ENCODE measurements around the gene ETF1.

ETF1 gene

GRCh38 chr5:138542956-138543729 lies at the start of gene ETF1:
Gene ETF1 (minus strand): TSS chr5:138543236. CDS start chr5:138542918, 318 bp downstream.
- TF ChIP-seq CTCF (IDR thresholded peaks at IDR 0.05; ENCODE audit: low read depth, low read length) = no peak
- in situ Hi-C loops (cut with HindIII; ENCODE audit: low sequenced_read_pairs) = no loop called here
- peak within 1 kb of the TSS; percentile 97 for H3K4me3 ChIP-seq (ENCODE audit: low read depth, low read length)
- peak; percentile 100 for DNase-seq (ENCODE audit: low read depth, low spot score)

GRCh38 chr5:138588013-138588788 lies 45.2 kb upstream of the ETF1 start:
- in situ Hi-C loops (cut with HindIII; ENCODE audit: low sequenced_read_pairs) = no loop called here
- no peak for TF ChIP-seq CTCF (IDR thresholded peaks at IDR 0.05; ENCODE audit: low read depth, low read length)
- DNase-seq (ENCODE audit: low read depth, low spot score) = no peak
- H3K4me3 ChIP-seq (ENCODE audit: low read depth, low read length) = no peak overlapping the region

- in situ Hi-C loops (cut with HindIII; ENCODE audit: low sequenced_read_pairs) = no loop called here
These were observed 42.1 kb upstream of the ETF1 start for GRCh38 chr5:138585157-138585556.

GRCh38 chr5:138583984-138584637 lies 41.1 kb upstream of the ETF1 start:
- in situ Hi-C loops (cut with HindIII; ENCODE audit: low sequenced_read_pairs) = no loop called here
- no peak overlapping the region for H3K4me3 ChIP-seq (ENCODE audit: low read depth, low read length)
- DNase-seq (ENCODE audit: low read depth, low spot score) = no peak
- no peak for TF ChIP-seq CTCF (IDR thresholded peaks at IDR 0.05; ENCODE audit: low read depth, low read length)

More at GRCh38 chr5:138585157-138585556, 42.1 kb upstream of the ETF1 start:
- no peak for TF ChIP-seq CTCF (IDR thresholded peaks at IDR 0.05; ENCODE audit: low read depth, low read length)
- no peak overlapping the region for H3K4me3 ChIP-seq (ENCODE audit: low read depth, low read length)
- DNase-seq (ENCODE audit: low read depth, low spot score) = no peak

- H3K4me3 ChIP-seq (ENCODE audit: low read depth, low read length) = no peak overlapping the region
- in situ Hi-C loops (cut with HindIII; ENCODE audit: low sequenced_read_pairs) = no loop called here
- no peak for TF ChIP-seq CTCF (IDR thresholded peaks at IDR 0.05; ENCODE audit: low read depth, low read length)
- no peak for DNase-seq (ENCODE audit: low read depth, low spot score)
These were observed 39.9 kb upstream of the ETF1 start for GRCh38 chr5:138582959-138583358.

- no peak for DNase-seq (ENCODE audit: low read depth, low spot score)
- no peak for TF ChIP-seq CTCF (IDR thresholded peaks at IDR 0.05; ENCODE audit: low read depth, low read length)
- in situ Hi-C loops (cut with HindIII; ENCODE audit: low sequenced_read_pairs) = no loop called here
- H3K4me3 ChIP-seq (ENCODE audit: low read depth, low read length) = no peak overlapping the region
These were observed 37.7 kb upstream of the ETF1 start for GRCh38 chr5:138580777-138581176.
